ENCODE data around the gene TBCD.

GRCh38 chr17:82736511-82737185, 15.2 kb upstream of the TBCD start:
- TF ChIP-seq CTCF (IDR thresholded peaks at IDR 0.05) (no peak), POLR2A (IDR thresholded peaks at IDR 0.05) (no peak)
